Measurements from ENCODE around the gene NHSL2.

DNA sequence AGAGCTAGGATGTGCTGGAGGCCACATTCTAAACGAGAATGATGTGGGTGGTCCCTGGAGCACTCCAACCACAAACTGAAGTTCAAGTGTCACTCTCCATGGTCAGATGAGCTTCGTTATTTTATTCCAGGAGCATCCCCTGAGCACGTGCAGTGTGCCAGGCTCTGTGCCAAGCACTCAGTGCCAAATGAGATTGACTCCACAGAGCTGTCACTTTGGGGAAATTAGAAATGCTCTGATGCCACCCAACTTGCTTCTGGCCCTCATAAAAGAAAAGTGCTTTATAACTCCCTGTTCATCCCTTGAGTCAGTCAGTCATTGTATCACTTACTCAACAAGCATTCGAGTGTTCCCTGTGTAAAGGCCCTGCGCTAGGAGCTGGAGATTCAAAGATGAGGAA is 129.9 kb downstream of the NHSL2 start:
- TF ChIP-seq, protein P1, sequence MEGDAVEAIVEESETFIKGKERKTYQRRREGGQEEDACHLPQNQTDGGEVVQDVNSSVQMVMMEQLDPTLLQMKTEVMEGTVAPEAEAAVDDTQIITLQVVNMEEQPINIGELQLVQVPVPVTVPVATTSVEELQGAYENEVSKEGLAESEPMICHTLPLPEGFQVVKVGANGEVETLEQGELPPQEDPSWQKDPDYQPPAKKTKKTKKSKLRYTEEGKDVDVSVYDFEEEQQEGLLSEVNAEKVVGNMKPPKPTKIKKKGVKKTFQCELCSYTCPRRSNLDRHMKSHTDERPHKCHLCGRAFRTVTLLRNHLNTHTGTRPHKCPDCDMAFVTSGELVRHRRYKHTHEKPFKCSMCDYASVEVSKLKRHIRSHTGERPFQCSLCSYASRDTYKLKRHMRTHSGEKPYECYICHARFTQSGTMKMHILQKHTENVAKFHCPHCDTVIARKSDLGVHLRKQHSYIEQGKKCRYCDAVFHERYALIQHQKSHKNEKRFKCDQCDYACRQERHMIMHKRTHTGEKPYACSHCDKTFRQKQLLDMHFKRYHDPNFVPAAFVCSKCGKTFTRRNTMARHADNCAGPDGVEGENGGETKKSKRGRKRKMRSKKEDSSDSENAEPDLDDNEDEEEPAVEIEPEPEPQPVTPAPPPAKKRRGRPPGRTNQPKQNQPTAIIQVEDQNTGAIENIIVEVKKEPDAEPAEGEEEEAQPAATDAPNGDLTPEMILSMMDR (IDR thresholded peaks at IDR 0.05): no peak
- TF ChIP-seq EP300 (IDR thresholded peaks at IDR 0.05): no peak
- TF ChIP-seq POLR2AphosphoS5 (IDR thresholded peaks at IDR 0.05): no peak
- TF ChIP-seq POLR2A (IDR thresholded peaks at IDR 0.05; ENCODE audit: low read depth): no peak

Measured in esophagus muscularis mucosa (tissue), 4 donors.